Activated naive CD8-positive, alpha-beta T cell (primary cell): Measurements from ENCODE around the gene MOXD1.
"Not testable (repeated sequence)": the region's sequence is repeated elsewhere in the genome, so short reads cannot be mapped to it uniquely, and the experiment has no call there.

ENCODE experiments used
- H3K27ac Mint-ChIP-seq: one replicate; pipeline ENCODE4 v1.8.0; 2021; ENCODE audit warnings: mixed read lengths
- H3K27me3 Mint-ChIP-seq: one replicate; pipeline ENCODE4 v1.8.0; 2021; ENCODE audit warnings: mixed read lengths
- H3K36me3 Mint-ChIP-seq: one replicate; pipeline ENCODE4 v1.8.0; 2021; ENCODE audit warnings: mixed read lengths
- H3K4me1 Mint-ChIP-seq: one replicate; pipeline ENCODE4 v1.8.0; 2021; ENCODE audit warnings: low read depth, mixed read lengths
- H3K4me3 Mint-ChIP-seq: one replicate; pipeline ENCODE4 v1.8.0; 2021; ENCODE audit warnings: mild to moderate bottlenecking, mixed read lengths
- H3K9me3 Mint-ChIP-seq: one replicate; pipeline ENCODE4 v1.8.0; 2021; ENCODE audit warnings: low read depth, mixed read lengths

The MOXD1 gene

DNA sequence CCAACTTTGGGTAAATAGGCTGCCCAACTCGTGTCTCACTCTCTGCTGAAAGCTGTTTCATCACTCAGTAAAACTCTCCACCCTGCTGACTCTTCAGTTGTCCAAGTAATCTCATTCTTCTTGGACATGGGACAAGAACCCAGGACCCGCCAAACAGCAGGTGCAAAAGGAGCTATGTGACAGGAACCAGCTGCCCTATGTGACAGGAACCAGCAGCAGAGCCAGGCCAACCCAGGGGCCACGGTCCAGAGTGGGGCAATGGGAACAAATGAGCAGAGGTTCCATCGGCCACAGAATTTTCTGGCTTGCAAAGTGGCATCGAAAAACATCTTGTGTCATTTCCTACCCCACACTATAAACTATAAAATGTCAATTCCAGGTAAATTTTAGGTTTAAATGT is 56.5 kb downstream of the MOXD1 start:
- H3K27me3 Mint-ChIP-seq: peaks cover 13% of the 10 kb centered on the region
- H3K36me3 Mint-ChIP-seq: no peaks in the 10 kb centered on the region
- no peak overlapping the region for H3K4me3 Mint-ChIP-seq
- no peak overlapping the region for H3K27ac Mint-ChIP-seq
- no peaks in the 10 kb centered on the region for H3K4me1 Mint-ChIP-seq
- H3K9me3 Mint-ChIP-seq: peaks cover 4% of the 10 kb centered on the region

GRCh38 chr6:132341646-132342045 is 59.6 kb downstream of the MOXD1 start:
- H3K27ac Mint-ChIP-seq: no peak overlapping the region
- H3K36me3 Mint-ChIP-seq: no peaks in the 10 kb centered on the region
- no peaks in the 10 kb centered on the region for H3K4me1 Mint-ChIP-seq
- peaks cover 4% of the 10 kb centered on the region for H3K9me3 Mint-ChIP-seq
- no peak overlapping the region for H3K4me3 Mint-ChIP-seq
- H3K27me3 Mint-ChIP-seq: peaks cover 16% of the 10 kb centered on the region

- no peaks in the 10 kb centered on the region for H3K9me3 Mint-ChIP-seq
- no peak overlapping the region for H3K27ac Mint-ChIP-seq
Measured at GRCh38 chr6:132334521-132334885, 66.8 kb downstream of the MOXD1 start.

GRCh38 chr6:132333639-132334520 is 67.4 kb downstream of the MOXD1 start:
- peaks cover 5% of the 10 kb centered on the region for H3K27me3 Mint-ChIP-seq
- no peak overlapping the region for H3K27ac Mint-ChIP-seq
- H3K9me3 Mint-ChIP-seq: no peaks in the 10 kb centered on the region
- H3K36me3 Mint-ChIP-seq: no peaks in the 10 kb centered on the region
- peaks cover 2% of the 10 kb centered on the region for H3K4me1 Mint-ChIP-seq
- no peak overlapping the region for H3K4me3 Mint-ChIP-seq

More at GRCh38 chr6:132334521-132334885, 66.8 kb downstream of the MOXD1 start:
- no peaks in the 10 kb centered on the region for H3K36me3 Mint-ChIP-seq
- peaks cover 6% of the 10 kb centered on the region for H3K27me3 Mint-ChIP-seq
- peaks cover 2% of the 10 kb centered on the region for H3K4me1 Mint-ChIP-seq
- H3K4me3 Mint-ChIP-seq: no peak overlapping the region

DNA sequence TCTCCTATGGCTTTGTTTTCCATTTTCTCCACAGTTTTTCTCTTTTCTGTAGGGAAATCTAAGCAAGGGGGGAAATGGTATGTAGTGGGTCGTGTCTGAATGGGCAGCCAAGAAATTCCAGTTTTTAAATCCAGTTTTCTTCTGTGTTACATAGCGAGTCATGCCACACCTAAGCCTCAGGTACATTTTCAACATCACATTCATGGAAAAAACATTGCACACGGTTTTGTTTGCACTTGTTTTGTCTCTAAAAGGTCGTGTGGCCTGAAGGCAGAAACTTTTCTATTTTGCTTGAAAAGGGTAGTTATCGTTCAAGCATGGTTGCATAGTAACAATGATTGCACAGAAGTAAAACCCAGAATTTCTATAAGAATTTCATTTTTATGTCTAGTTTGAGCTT is 70.5 kb downstream of the MOXD1 start:
- Mint-ChIP-seq H3K36me3 (no peaks in the 10 kb centered on the region), H3K27me3 (peaks cover 6% of the 10 kb centered on the region), H3K4me3 (no peak overlapping the region), H3K9me3 (no peaks in the 10 kb centered on the region), H3K27ac (no peak overlapping the region), H3K4me1 (peaks cover 2% of the 10 kb centered on the region)

DNA sequence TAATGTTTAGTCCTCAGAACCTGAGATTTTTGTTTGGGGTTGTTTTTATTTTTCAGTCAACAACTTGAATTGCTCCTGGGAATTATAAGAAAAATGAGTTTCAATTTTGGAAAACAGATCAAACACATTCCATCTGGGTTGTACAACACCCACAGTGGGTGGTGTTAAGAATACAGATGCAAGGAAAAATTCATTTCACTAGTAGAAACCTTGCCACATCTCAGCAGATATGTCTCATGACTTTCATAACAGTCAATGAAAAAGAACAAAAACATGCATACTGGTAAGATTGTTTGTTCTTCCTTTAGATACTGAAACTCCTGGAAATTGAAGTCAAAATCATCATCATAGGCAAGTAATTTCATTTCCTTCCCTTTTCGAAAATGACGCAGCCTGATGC is 78.9 kb downstream of the MOXD1 start:
- H3K27ac Mint-ChIP-seq: no peak overlapping the region

GRCh38 chr6:132320007-132320406 is 81.3 kb downstream of the MOXD1 start:
- no peaks in the 10 kb centered on the region for H3K4me1 Mint-ChIP-seq
- H3K27me3 Mint-ChIP-seq: peaks cover 4% of the 10 kb centered on the region
- no peak overlapping the region for H3K27ac Mint-ChIP-seq
- peaks cover 15% of the 10 kb centered on the region for H3K9me3 Mint-ChIP-seq
- no peaks in the 10 kb centered on the region for H3K36me3 Mint-ChIP-seq
- no peak overlapping the region for H3K4me3 Mint-ChIP-seq

More for the DNA sequence above, 78.9 kb downstream of the MOXD1 start:
- Mint-ChIP-seq H3K9me3 (no peaks in the 10 kb centered on the region), H3K4me3 (no peak overlapping the region), H3K4me1 (no peaks in the 10 kb centered on the region), H3K36me3 (no peaks in the 10 kb centered on the region), H3K27me3 (peaks cover 6% of the 10 kb centered on the region)

DNA sequence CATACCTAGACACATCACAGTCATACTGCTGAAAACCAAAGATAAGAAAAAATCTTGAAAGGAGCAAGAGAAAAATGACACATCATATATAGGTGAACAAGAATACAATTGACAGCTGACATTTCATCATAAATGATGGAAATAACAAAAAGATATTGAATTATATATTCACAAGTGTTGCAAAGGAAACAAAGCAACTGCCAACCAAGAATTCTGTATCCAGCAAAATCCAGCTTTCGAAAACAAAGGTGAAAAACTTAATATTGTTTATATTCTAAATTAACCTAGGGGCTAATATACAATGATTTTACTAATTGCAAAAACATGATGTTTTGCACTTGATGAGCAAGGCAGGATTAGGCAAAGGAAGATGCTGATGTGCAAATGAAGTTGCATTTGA is 84.3 kb downstream of the MOXD1 start:
- Mint-ChIP-seq H3K9me3 (peaks cover 15% of the 10 kb centered on the region), H3K27me3 (peaks cover 4% of the 10 kb centered on the region), H3K27ac (no peak overlapping the region), H3K36me3 (no peaks in the 10 kb centered on the region), H3K4me3 (no peak overlapping the region), H3K4me1 (no peaks in the 10 kb centered on the region)

DNA sequence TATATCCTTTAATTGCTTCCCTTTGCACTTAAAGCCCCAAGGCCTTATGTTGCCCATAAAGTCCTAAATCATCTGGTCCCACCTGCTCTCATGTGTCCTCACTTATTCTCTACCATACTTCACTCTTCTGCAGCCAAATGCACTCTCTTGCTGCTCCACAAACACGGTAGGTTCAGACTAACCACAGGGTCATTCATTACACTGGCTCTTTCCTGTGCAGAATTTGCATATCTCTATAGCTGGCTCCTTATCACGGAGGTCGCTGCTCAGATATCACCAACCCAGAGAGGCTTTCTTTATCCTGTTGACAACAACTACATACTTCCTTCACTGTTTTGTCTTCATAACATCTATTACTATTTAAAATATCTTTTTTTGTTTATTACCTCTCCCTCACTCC is 86.8 kb downstream of the MOXD1 start:
- H3K27ac Mint-ChIP-seq: no peak overlapping the region
- H3K27me3 Mint-ChIP-seq: no peaks in the 10 kb centered on the region
- no peak overlapping the region for H3K4me3 Mint-ChIP-seq
- H3K4me1 Mint-ChIP-seq: no peaks in the 10 kb centered on the region
- H3K9me3 Mint-ChIP-seq: peaks cover 17% of the 10 kb centered on the region
- H3K36me3 Mint-ChIP-seq: no peaks in the 10 kb centered on the region

DNA sequence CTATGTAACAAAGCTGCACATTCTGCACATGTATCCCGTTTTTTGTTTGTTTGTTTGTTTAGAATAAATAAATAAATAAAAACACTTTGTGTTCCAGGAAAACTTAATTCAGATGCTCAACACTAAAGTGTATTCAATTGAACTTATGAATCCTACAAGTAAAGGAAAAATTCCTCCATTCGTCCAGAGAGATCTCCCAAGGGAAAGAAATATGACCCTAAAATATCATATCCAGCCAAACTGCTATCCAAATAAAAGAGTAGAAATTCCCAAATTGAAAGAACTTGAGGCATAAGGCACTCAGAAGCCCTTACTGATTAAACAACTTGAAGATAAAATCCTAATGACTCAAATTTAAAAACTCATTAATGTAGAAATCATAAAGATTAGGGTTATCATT is 90.4 kb downstream of the MOXD1 start:
- no peaks in the 10 kb centered on the region for H3K4me1 Mint-ChIP-seq
- peaks cover 13% of the 10 kb centered on the region for H3K9me3 Mint-ChIP-seq
- H3K36me3 Mint-ChIP-seq: no peaks in the 10 kb centered on the region
- H3K4me3 Mint-ChIP-seq: no peak overlapping the region
- H3K27ac Mint-ChIP-seq: no peak overlapping the region
- peaks cover 3% of the 10 kb centered on the region for H3K27me3 Mint-ChIP-seq

DNA sequence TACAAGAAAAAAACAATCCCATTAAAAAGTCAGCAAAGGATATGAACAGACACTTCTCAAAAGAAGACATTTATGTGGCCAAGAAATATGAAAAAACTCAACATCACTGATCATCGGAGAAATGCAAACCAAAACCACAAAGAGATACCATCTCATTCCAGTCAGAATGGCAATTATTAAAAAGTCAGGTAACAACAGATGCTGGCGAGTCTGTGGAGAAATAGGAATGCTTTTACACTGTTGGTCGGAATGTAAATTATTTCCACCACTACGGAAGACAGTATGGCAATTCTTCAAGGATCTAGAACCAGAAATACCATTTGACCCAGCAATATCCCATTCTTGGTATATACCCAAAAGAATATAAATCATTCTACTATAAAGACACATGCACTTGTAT is 91.1 kb downstream of the MOXD1 start:
- H3K4me3 Mint-ChIP-seq, H3K4me1 Mint-ChIP-seq, H3K27ac Mint-ChIP-seq, H3K27me3 Mint-ChIP-seq, H3K36me3 Mint-ChIP-seq: not testable (repeated sequence)
- peaks cover 12% of the 10 kb centered on the region for H3K9me3 Mint-ChIP-seq

GRCh38 chr6:132304891-132305305 is 96.4 kb downstream of the MOXD1 start:
- Mint-ChIP-seq H3K27ac (no peak overlapping the region), H3K9me3 (peaks cover 12% of the 10 kb centered on the region), H3K4me1 (no peaks in the 10 kb centered on the region), H3K4me3 (no peak overlapping the region), H3K36me3 (no peaks in the 10 kb centered on the region), H3K27me3 (peaks cover 9% of the 10 kb centered on the region)

GRCh38 chr6:132300323-132300949 is 100.8 kb downstream of the MOXD1 start:
- Mint-ChIP-seq H3K36me3 (no peaks in the 10 kb centered on the region), H3K4me3 (no peak overlapping the region), H3K4me1 (no peaks in the 10 kb centered on the region), H3K9me3 (no peaks in the 10 kb centered on the region), H3K27ac (no peak overlapping the region), H3K27me3 (peaks cover 10% of the 10 kb centered on the region)

- Mint-ChIP-seq H3K9me3 (no peaks in the 10 kb centered on the region), H3K36me3 (no peaks in the 10 kb centered on the region), H3K4me3 (no peak overlapping the region), H3K27me3 (peaks cover 12% of the 10 kb centered on the region), H3K4me1 (no peaks in the 10 kb centered on the region), H3K27ac (no peak overlapping the region)
Measured at GRCh38 chr6:132298344-132298949, 102.8 kb downstream of the MOXD1 start.

DNA sequence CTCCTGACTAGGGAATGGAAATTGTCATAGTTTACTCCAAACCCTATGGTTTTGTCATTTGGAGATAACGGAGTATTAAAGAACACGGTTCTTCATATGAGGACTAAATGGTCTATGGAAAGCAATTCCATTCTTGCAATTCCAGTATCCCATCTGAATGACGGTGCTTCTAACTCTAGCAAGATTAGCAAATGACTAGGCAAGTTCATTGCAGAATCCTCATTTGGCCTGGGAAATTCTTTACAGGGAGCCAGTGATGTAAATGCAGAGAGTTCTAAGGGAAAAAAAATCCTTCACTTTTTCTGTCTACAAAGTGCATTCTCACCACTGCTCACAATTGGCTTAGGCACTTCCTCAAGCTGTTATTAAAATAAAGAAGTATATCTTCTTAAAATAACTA is 111.5 kb downstream of the MOXD1 start:
- no peak overlapping the region for H3K4me3 Mint-ChIP-seq
- no peak overlapping the region for H3K27ac Mint-ChIP-seq
- H3K36me3 Mint-ChIP-seq: no peaks in the 10 kb centered on the region
- H3K9me3 Mint-ChIP-seq: no peaks in the 10 kb centered on the region
- H3K27me3 Mint-ChIP-seq: peaks cover 6% of the 10 kb centered on the region
- H3K4me1 Mint-ChIP-seq: no peaks in the 10 kb centered on the region
